ENCODE data around the gene C15orf62. TPM values are rescaled to one million over a fixed set of nuclear protein-coding genes. Genes with fewer than 3 reads are reported as not detected.

C15orf62 gene
- polyA plus RNA-seq, 1 of the 3 experiments (the other 2 are of a cell fraction) = not detected

DNA sequence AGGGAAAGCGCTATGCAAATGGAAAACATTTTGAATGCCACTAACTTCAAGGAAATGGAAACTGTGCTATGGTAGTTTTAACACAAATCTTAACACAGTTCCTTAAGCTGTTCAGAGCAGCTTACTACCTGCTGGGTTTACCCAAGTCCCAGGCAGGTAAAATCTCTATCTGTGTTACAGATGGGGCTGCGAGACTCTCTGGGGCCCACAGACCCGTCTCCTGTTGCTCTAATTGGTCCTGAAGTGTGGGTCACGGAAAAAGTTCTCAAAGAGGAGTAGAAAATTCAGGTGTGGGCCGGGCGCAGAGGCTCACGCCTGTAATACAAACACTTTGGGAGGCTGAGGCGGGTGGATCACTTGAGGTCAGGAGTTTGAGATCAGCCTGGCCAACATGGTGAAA, 20.2 kb downstream of the C15orf62 start:
- Histone ChIP-seq H3K4me1 (ENCODE audit: control insufficient read depth in 1 of 2, insufficient read depth in 2 of 2, low read depth in 1 of 2, low read length in 1 of 2) (peaks cover 2 to 16% of the 10 kb centered on the region in 2 experiments; a peak in 3 of 4 replicates), H3K9ac (no peak overlapping the region), H3K9me3 (no peaks in the 10 kb centered on the region), H3K9me2 (no peaks in the 10 kb centered on the region), H3K27ac (ENCODE audit: low read depth in 2 of 2, low read length in 1 of 2) (no peak overlapping the region; a peak in 1 of 4 replicates), H3K27me3 (ENCODE audit: insufficient read depth) (no peaks in the 10 kb centered on the region), H3K4me2 (no peak overlapping the region), H3K4me3 (ENCODE audit: low read depth in 2 of 2, low read length in 1 of 2) (no peak overlapping the region), H4K20me1 (ENCODE audit: insufficient read depth) (peaks cover 19% of the 10 kb centered on the region), H3K36me3 (replicated peaks in 1 of 2; ENCODE audit: control insufficient read depth in 1 of 2, insufficient read depth in 2 of 2, low read length in 1 of 2) (peaks cover 0 to 5% of the 10 kb centered on the region in 2 experiments), H2AFZ (ENCODE audit: low read depth) (no peak overlapping the region), H3K79me2 (ENCODE audit: insufficient read depth) (peaks cover 52% of the 10 kb centered on the region), H3F3A (replicated peaks; ENCODE audit: insufficient read depth) (peaks cover 15% of the 10 kb centered on the region)
- WGBS (ENCODE audit: low lambda C conversion rate) = 96% methylated on average over 8 of the region's 8 CpGs
- ChIA-PET CTCF (interaction anchor here (31.8 kb wide), 1 partner anchor 45 kb away, joined by 555 read pairs; the partner anchor contains the start of gene RMDN3), POLR2A (no interaction called here)
- no peak for DNase-seq
- no peak for TF ChIP-seq SIN3A (IDR thresholded peaks at IDR 0.05; ENCODE audit: borderline replicate concordance, low read depth, low read length)
- TF ChIP-seq, protein P1, sequence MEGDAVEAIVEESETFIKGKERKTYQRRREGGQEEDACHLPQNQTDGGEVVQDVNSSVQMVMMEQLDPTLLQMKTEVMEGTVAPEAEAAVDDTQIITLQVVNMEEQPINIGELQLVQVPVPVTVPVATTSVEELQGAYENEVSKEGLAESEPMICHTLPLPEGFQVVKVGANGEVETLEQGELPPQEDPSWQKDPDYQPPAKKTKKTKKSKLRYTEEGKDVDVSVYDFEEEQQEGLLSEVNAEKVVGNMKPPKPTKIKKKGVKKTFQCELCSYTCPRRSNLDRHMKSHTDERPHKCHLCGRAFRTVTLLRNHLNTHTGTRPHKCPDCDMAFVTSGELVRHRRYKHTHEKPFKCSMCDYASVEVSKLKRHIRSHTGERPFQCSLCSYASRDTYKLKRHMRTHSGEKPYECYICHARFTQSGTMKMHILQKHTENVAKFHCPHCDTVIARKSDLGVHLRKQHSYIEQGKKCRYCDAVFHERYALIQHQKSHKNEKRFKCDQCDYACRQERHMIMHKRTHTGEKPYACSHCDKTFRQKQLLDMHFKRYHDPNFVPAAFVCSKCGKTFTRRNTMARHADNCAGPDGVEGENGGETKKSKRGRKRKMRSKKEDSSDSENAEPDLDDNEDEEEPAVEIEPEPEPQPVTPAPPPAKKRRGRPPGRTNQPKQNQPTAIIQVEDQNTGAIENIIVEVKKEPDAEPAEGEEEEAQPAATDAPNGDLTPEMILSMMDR (IDR thresholded peaks at IDR 0.05) = no peak
- TF ChIP-seq SMC3 (IDR thresholded peaks at IDR 0.05; ENCODE audit: low read depth, low read length) = no peak
- TF ChIP-seq, protein P2, sequence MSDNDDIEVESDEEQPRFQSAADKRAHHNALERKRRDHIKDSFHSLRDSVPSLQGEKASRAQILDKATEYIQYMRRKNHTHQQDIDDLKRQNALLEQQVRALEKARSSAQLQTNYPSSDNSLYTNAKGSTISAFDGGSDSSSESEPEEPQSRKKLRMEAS (IDR thresholded peaks at IDR 0.05; ENCODE audit: low read depth) = no peak
- TF ChIP-seq, protein P3, sequence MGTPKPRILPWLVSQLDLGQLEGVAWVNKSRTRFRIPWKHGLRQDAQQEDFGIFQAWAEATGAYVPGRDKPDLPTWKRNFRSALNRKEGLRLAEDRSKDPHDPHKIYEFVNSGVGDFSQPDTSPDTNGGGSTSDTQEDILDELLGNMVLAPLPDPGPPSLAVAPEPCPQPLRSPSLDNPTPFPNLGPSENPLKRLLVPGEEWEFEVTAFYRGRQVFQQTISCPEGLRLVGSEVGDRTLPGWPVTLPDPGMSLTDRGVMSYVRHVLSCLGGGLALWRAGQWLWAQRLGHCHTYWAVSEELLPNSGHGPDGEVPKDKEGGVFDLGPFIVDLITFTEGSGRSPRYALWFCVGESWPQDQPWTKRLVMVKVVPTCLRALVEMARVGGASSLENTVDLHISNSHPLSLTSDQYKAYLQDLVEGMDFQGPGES (IDR thresholded peaks at IDR 0.05; ENCODE audit: low read depth, low read length) = no peak
- TF ChIP-seq, protein P4, sequence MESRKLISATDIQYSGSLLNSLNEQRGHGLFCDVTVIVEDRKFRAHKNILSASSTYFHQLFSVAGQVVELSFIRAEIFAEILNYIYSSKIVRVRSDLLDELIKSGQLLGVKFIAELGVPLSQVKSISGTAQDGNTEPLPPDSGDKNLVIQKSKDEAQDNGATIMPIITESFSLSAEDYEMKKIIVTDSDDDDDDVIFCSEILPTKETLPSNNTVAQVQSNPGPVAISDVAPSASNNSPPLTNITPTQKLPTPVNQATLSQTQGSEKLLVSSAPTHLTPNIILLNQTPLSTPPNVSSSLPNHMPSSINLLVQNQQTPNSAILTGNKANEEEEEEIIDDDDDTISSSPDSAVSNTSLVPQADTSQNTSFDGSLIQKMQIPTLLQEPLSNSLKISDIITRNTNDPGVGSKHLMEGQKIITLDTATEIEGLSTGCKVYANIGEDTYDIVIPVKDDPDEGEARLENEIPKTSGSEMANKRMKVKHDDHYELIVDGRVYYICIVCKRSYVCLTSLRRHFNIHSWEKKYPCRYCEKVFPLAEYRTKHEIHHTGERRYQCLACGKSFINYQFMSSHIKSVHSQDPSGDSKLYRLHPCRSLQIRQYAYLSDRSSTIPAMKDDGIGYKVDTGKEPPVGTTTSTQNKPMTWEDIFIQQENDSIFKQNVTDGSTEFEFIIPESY (IDR thresholded peaks at IDR 0.05; ENCODE audit: borderline replicate concordance, low read depth) = no peak
- no peak for TF ChIP-seq MXI1 (IDR thresholded peaks at IDR 0.05; ENCODE audit: low read depth, low read length)
- no peak for TF ChIP-seq TAF1 (IDR thresholded peaks at IDR 0.05; ENCODE audit: borderline replicate concordance, low read depth, low read length)
- no peak for TF ChIP-seq POLR2AphosphoS5 (IDR thresholded peaks at IDR 0.05; ENCODE audit: low read depth, low read length)
- TF ChIP-seq, protein P5, sequence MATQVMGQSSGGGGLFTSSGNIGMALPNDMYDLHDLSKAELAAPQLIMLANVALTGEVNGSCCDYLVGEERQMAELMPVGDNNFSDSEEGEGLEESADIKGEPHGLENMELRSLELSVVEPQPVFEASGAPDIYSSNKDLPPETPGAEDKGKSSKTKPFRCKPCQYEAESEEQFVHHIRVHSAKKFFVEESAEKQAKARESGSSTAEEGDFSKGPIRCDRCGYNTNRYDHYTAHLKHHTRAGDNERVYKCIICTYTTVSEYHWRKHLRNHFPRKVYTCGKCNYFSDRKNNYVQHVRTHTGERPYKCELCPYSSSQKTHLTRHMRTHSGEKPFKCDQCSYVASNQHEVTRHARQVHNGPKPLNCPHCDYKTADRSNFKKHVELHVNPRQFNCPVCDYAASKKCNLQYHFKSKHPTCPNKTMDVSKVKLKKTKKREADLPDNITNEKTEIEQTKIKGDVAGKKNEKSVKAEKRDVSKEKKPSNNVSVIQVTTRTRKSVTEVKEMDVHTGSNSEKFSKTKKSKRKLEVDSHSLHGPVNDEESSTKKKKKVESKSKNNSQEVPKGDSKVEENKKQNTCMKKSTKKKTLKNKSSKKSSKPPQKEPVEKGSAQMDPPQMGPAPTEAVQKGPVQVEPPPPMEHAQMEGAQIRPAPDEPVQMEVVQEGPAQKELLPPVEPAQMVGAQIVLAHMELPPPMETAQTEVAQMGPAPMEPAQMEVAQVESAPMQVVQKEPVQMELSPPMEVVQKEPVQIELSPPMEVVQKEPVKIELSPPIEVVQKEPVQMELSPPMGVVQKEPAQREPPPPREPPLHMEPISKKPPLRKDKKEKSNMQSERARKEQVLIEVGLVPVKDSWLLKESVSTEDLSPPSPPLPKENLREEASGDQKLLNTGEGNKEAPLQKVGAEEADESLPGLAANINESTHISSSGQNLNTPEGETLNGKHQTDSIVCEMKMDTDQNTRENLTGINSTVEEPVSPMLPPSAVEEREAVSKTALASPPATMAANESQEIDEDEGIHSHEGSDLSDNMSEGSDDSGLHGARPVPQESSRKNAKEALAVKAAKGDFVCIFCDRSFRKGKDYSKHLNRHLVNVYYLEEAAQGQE (IDR thresholded peaks at IDR 0.05; ENCODE audit: low read depth, low read length) = no peak
- no peak for TF ChIP-seq FOXM1 (IDR thresholded peaks at IDR 0.05; ENCODE audit: low read depth)
- TF ChIP-seq JUND (IDR thresholded peaks at IDR 0.05) = no peak
- TF ChIP-seq GABPA (IDR thresholded peaks at IDR 0.05; ENCODE audit: low read depth) = no peak
- no peak for TF ChIP-seq RCOR1 (IDR thresholded peaks at IDR 0.05; ENCODE audit: low read length)
- no peak for TF ChIP-seq RFX5 (IDR thresholded peaks at IDR 0.05; ENCODE audit: low read length)
- TF ChIP-seq, protein P6, sequence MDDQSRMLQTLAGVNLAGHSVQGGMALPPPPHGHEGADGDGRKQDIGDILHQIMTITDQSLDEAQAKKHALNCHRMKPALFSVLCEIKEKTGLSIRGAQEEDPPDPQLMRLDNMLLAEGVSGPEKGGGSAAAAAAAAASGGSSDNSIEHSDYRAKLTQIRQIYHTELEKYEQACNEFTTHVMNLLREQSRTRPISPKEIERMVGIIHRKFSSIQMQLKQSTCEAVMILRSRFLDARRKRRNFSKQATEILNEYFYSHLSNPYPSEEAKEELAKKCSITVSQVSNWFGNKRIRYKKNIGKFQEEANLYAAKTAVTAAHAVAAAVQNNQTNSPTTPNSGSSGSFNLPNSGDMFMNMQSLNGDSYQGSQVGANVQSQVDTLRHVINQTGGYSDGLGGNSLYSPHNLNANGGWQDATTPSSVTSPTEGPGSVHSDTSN (IDR thresholded peaks at IDR 0.05) = no peak
- TF ChIP-seq, protein P7, sequence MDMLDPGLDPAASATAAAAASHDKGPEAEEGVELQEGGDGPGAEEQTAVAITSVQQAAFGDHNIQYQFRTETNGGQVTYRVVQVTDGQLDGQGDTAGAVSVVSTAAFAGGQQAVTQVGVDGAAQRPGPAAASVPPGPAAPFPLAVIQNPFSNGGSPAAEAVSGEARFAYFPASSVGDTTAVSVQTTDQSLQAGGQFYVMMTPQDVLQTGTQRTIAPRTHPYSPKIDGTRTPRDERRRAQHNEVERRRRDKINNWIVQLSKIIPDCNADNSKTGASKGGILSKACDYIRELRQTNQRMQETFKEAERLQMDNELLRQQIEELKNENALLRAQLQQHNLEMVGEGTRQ (IDR thresholded peaks at IDR 0.05; ENCODE audit: borderline replicate concordance, low read depth, low read length) = no peak

All from SK-N-SH (cell line).